HCT116 (cell line): ENCODE data around the gene DGKE. TPM values are rescaled to one million over a fixed set of nuclear protein-coding genes. Genes with fewer than 3 reads are reported as not detected.
A peak's percentile ranks its signal among the peaks of the same experiment; 100 is the strongest.

Source experiments
- ATAC-seq: fragments of 200-7000 bp; cut with Tn5 transposase; 2 replicates; pipeline ENCODE4 v1.9.1; 2020; ENCODE audit warnings: mild to moderate bottlenecking, moderate library complexity
- BruUV-seq: library from RNA; stranded (reverse); fragments of 400-500 nt; replicated peaks from 2 replicates; lab custom pipeline; 2021; lab: Mats Ljungman, UMichigan
- CTCF ChIA-PET: fragments of 300-600 bp; sonication (Branson Sonifier 250); formaldehyde crosslinking; loops from one replicate; lab custom pipeline; 2021; ENCODE audit warnings: antibody characterized with exemption; lab: Charles Lee
- POLR2A ChIA-PET: fragments of 300-600, 350-600 bp; sonication (Branson Sonifier 250); formaldehyde crosslinking; loops from one replicate; lab custom pipeline; 2021; ENCODE audit warnings: antibody characterized with exemption; lab: Charles Lee
- RAD21 ChIA-PET, 2 experiments: fragments of 300-600 bp; sonication (Branson Sonifier 250); formaldehyde crosslinking; loops; one replicate each; lab custom pipeline; 2023; ENCODE audit warnings: low total read pairs in 2 of 2; ENCODE audit not compliant: uncharacterized antibody in 2 of 2, unreplicated experiment in 2 of 2, low non-redundant PET in 1 of 2; lab: Charles Lee
- DNase-seq: peaks from one replicate; pipeline ENCODE4 v3.0.0-alpha.2; 2010; ENCODE audit warnings: low read depth, low spot score
- H2AFZ ChIP-seq: fragments of 200-600 bp; shearing (Covaris generic), sonication (generic); 2 replicates; pipeline ENCODE4 v1.6.1; 2017; ENCODE audit warnings: low read depth, mixed run types, mixed read lengths, antibody characterized with exemption, low read length; ENCODE audit not compliant: poor library complexity, severe bottlenecking
- H3K27ac ChIP-seq: 2 replicates; pipeline ENCODE4 v1.5.1; 2012; ENCODE audit warnings: low read depth, low read length
- H3K27me3 ChIP-seq: fragments of 200-600 bp; sonication (generic); 2 replicates; pipeline ENCODE4 v1.6.1; 2016; ENCODE audit warnings: mixed run types, low read length, mixed read lengths; ENCODE audit not compliant: insufficient read depth
- H3K36me3 ChIP-seq, 2 experiments: fragments of 200-500 bp in 1 of 2; fragments of 200-600 bp in 1 of 2; sonication (Bioruptor generic) in 1 of 2; sonication (generic) in 1 of 2; 2 replicates each; pipeline versions ENCODE4 v1.5.1 to v1.6.1; 2014 to 2016; ENCODE audit warnings: low read length in 2 of 2, inconsistent platforms in 1 of 2, mixed read lengths in 1 of 2, mixed run types in 1 of 2; ENCODE audit not compliant: insufficient read depth in 2 of 2, control insufficient read depth in 1 of 2
- H3K4me1 ChIP-seq, 2 experiments: fragments of 200-600 bp in 1 of 2; sonication (generic) in 1 of 2; 2 replicates each; pipeline versions ENCODE4 v1.5.1 to v1.6.1; 2012 to 2017; ENCODE audit warnings: low read length in 2 of 2, inconsistent platforms in 1 of 2, mild to moderate bottlenecking in 1 of 2, mixed read lengths in 1 of 2, mixed run types in 1 of 2, moderate library complexity in 1 of 2; ENCODE audit not compliant: insufficient read depth in 2 of 2, control insufficient read depth in 1 of 2
- H3K4me2 ChIP-seq: fragments of 200-600 bp; sonication (generic); 2 replicates; pipeline ENCODE4 v1.6.1; 2017; ENCODE audit warnings: mixed run types, low read length, mixed read lengths
- H3K4me3 ChIP-seq, 2 experiments: fragments of 200-600 bp in 1 of 2; sonication (generic) in 1 of 2; replicated peaks in 1 of 2; 2 replicates each; pipeline ENCODE4 v1.5.1; 2011 to 2016; ENCODE audit warnings: low read length in 2 of 2, control low read depth in 1 of 2, low read depth in 1 of 2, mild to moderate bottlenecking in 1 of 2, mixed read lengths in 1 of 2, mixed run types in 1 of 2
- H3K79me2 ChIP-seq: fragments of 200-600 bp; sonication (generic); 2 replicates; pipeline ENCODE4 v1.6.1; 2017; ENCODE audit warnings: mild to moderate bottlenecking, mixed run types, low read length, moderate library complexity, mixed read lengths; ENCODE audit not compliant: insufficient read depth
- H3K9ac ChIP-seq: fragments of 200-600 bp; sonication (generic); 2 replicates; pipeline ENCODE4 v1.6.1; 2016; ENCODE audit warnings: low read length, mixed read lengths
- H3K9me2 ChIP-seq: fragments of 200-600 bp; sonication (generic), shearing (Covaris generic); 2 replicates; pipeline ENCODE4 v1.6.1; 2017; ENCODE audit warnings: mixed run types, mild to moderate bottlenecking, moderate library complexity; ENCODE audit not compliant: insufficient read depth
- H3K9me3 ChIP-seq, 2 experiments: fragments of 200-500 bp in 1 of 2; fragments of 200-600 bp in 1 of 2; sonication (Bioruptor generic) in 1 of 2; sonication (generic) in 1 of 2; 2 replicates each; pipeline ENCODE4 v1.6.1; 2014 to 2017; ENCODE audit warnings: low read length in 2 of 2, mixed read lengths in 2 of 2, inconsistent platforms in 1 of 2, low read depth in 1 of 2, mild to moderate bottlenecking in 1 of 2, mixed run types in 1 of 2, moderate library complexity in 1 of 2; ENCODE audit not compliant: control insufficient read depth in 1 of 2, insufficient read depth in 1 of 2
- H4K20me1 ChIP-seq: fragments of 200-600 bp; sonication (generic), shearing (Covaris generic); 2 replicates; pipeline ENCODE4 v1.6.1; 2017; ENCODE audit warnings: mixed run types, mild to moderate bottlenecking, moderate library complexity; ENCODE audit not compliant: insufficient read depth
- CEBPB ChIP-seq: IDR thresholded peaks from 2 replicates; pipeline ENCODE4 v1.6.1; 2012; ENCODE audit warnings: low read depth
- CTCF ChIP-seq, 3 experiments: fragments of 200-600 bp in 1 of 3; sonication (generic) in 1 of 3; IDR thresholded peaks in 2 of 3; conservative IDR thresholded peaks in 1 of 3; 2 replicates each; pipeline ENCODE4 v1.5.1; 2012 to 2017; ENCODE audit warnings: low read depth in 2 of 3, low read length in 2 of 3, antibody characterized with exemption in 1 of 3, borderline replicate concordance in 1 of 3, control low read depth in 1 of 3, mild to moderate bottlenecking in 1 of 3, mixed read lengths in 1 of 3, mixed run types in 1 of 3, moderate library complexity in 1 of 3; ENCODE audit not compliant: insufficient read depth in 1 of 3
- ELF1 ChIP-seq: IDR thresholded peaks from 2 replicates; pipeline ENCODE4 v1.6.1; 2012; ENCODE audit warnings: low read depth, borderline replicate concordance
- FOSL1 ChIP-seq: IDR thresholded peaks from 2 replicates; pipeline ENCODE4 v1.6.1; 2012; ENCODE audit warnings: low read depth
- JUND ChIP-seq: IDR thresholded peaks from 2 replicates; pipeline ENCODE4 v1.6.1; 2012
- POLR2AphosphoS5 ChIP-seq: IDR thresholded peaks from 2 replicates; pipeline ENCODE4 v1.6.1; 2011; ENCODE audit warnings: mild to moderate bottlenecking, low read depth, low read length, moderate library complexity
- REST ChIP-seq: IDR thresholded peaks from 2 replicates; pipeline ENCODE4 v1.6.1; 2012; ENCODE audit warnings: low read depth
- SIN3A ChIP-seq: IDR thresholded peaks from 2 replicates; pipeline ENCODE4 v1.6.1; 2012; ENCODE audit warnings: low read depth
- SRF ChIP-seq: IDR thresholded peaks from 2 replicates; pipeline ENCODE4 v1.6.1; 2012; ENCODE audit warnings: low read depth
- ZFX ChIP-seq: fragments of 450-650 bp; IDR thresholded peaks from 2 replicates; pipeline ENCODE4 v1.6.1; 2017
- intact Hi-C: fragments of 100-400 bp; cut with micrococcal nuclease; formaldehyde crosslinking; loops from 2 replicates; pipeline ENCODE4 v1.10.0; 2022
- total RNA-seq: library from RNA; stranded (reverse); gene quantifications from one replicate; pipeline ENCODE4 v1.2.1, GENCODE V29; 2021; ENCODE audit not compliant: unreplicated experiment

The DGKE gene
- total RNA-seq, 1 experiment from 2014 or later: 5.2 TPM

DNA sequence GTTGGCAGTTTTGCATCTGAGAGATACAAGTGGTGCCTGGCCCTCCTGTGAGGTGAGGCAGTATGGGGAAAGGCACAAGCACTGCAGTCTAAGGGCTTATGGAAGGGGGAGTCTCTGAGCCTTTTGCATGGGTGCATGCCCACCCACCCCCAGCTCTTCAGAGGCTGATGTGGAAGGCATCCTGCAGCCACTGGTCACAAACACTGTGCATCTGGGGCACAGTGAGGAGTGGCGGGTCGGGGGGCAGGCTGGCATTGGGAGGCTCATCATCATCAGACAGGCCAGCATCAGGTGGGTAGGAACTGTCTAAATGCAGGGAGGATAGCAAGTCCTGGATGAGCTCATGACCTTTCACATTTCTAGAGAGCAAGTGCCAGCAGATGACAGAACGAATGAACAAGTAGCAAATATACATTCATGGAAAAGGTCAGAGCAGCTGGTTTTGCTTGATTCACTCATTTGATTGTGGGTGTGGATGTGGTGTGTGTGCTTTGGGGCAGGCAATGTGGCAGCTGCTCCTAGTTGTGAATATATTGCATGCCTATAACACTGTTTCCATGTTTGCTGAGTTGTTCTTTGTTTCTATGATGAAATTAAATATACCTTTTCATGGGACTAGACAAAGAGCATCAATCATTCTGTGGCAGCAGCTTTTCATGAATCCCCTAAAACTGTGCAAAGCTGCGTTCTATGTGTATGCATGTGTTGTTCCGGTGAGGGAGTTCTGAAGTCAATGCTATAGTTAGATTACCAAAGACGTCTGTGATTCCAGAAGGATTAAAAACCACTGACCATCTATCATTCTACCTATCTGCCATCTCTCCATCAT lies 50.7 kb downstream of the DGKE start:
- Histone ChIP-seq H3K9me3 (peaks cover 5 to 7% of the 10 kb centered on the region in 2 experiments; a peak in 2 of 4 replicates), H3K9ac (no peak overlapping the region), H3K4me1 (peaks cover 0 to 3% of the 10 kb centered on the region in 2 experiments; a peak in 1 of 4 replicates), H3K4me3 (no peak overlapping the region), H3K27me3 (no peaks in the 10 kb centered on the region), H3K9me2 (no peaks in the 10 kb centered on the region), H2AFZ (no peak overlapping the region), H3K36me3 (peaks cover 0 to 27% of the 10 kb centered on the region in 2 experiments; a peak in 2 of 4 replicates), H3K79me2 (no peaks in the 10 kb centered on the region), H4K20me1 (no peaks in the 10 kb centered on the region), H3K27ac (no peak overlapping the region), H3K4me2 (no peak overlapping the region)
- intact Hi-C loops: no loop called here
- CTCF ChIA-PET: no interaction called here
- no TSS peak for BruUV-seq
- no peak for ATAC-seq
- no peak for DNase-seq
- RAD21 ChIA-PET: no interaction called here
- POLR2A ChIA-PET: interaction anchor here (1.3 kb wide), 1 partner anchor 29 kb away, joined by 3 read pairs; the partner anchor contains the start of gene TRIM25
- TF ChIP-seq POLR2AphosphoS5 (peak; percentile 19; the same call in 1 of the 2 replicates), ELF1 (no peak)

DNA sequence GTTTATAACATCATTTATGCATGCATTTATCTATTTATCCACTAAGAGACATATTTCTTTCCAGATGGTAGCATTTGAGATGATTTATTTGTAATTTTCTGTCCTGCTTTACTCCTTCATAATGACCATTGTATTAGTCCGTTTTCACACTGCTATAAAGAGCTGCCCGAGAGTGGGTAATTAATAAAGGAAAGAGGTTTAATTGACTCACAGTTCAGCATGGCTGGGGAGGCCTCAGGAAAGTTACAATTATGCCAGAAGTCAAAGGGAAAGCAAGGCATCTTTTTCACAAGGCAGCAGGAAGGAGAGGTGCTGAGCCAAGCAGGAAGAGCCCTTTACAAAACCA lies 51.3 kb downstream of the DGKE start:
- Histone ChIP-seq H3K9ac (no peak overlapping the region), H3K27ac (no peak overlapping the region), H3K9me2 (no peaks in the 10 kb centered on the region), H3K4me2 (no peak overlapping the region), H3K4me1 (peaks cover 0 to 3% of the 10 kb centered on the region in 2 experiments; a peak in 1 of 4 replicates), H3K9me3 (peaks cover 5 to 7% of the 10 kb centered on the region in 2 experiments; a peak in 2 of 4 replicates), H3K36me3 (peaks cover 0 to 33% of the 10 kb centered on the region in 2 experiments; a peak in 2 of 4 replicates), H3K79me2 (no peaks in the 10 kb centered on the region), H2AFZ (no peak overlapping the region), H3K27me3 (no peaks in the 10 kb centered on the region), H4K20me1 (no peaks in the 10 kb centered on the region), H3K4me3 (no peak overlapping the region)
- ATAC-seq: no peak
- ChIA-PET CTCF (no interaction called here), POLR2A (interaction anchor here (1.3 kb wide), 1 partner anchor 29 kb away, joined by 3 read pairs; the partner anchor contains the start of gene TRIM25), RAD21 (no interaction called here)
- intact Hi-C loops: no loop called here
- no peak for TF ChIP-seq SRF
- no peak for TF ChIP-seq CEBPB
- TF ChIP-seq SIN3A: no peak
- TF ChIP-seq CTCF (IDR thresholded peaks at IDR 0.05 in 2 of 3, conservative IDR thresholded peaks at IDR 0.05 in 1 of 3; ENCODE audit: borderline replicate concordance in 1 of 3, insufficient read depth in 1 of 3, low read depth in 2 of 3, low read length in 2 of 3): no peak
- no peak for TF ChIP-seq ZFX
- TF ChIP-seq FOSL1: no peak
- TF ChIP-seq JUND: no peak
- no peak for TF ChIP-seq REST
- BruUV-seq: no TSS peak
- no peak for DNase-seq
